ENCODE measurements around the gene ABRACL. TPM values are rescaled to one million over a fixed set of nuclear protein-coding genes. Genes with fewer than 3 reads are reported as not detected.
"Not testable (repeated sequence)": the region's sequence is repeated elsewhere in the genome, so short reads cannot be mapped to it uniquely, and the experiment has no call there.

Gene ABRACL
- total RNA-seq, 1 donor, result 42.3 TPM

DNA sequence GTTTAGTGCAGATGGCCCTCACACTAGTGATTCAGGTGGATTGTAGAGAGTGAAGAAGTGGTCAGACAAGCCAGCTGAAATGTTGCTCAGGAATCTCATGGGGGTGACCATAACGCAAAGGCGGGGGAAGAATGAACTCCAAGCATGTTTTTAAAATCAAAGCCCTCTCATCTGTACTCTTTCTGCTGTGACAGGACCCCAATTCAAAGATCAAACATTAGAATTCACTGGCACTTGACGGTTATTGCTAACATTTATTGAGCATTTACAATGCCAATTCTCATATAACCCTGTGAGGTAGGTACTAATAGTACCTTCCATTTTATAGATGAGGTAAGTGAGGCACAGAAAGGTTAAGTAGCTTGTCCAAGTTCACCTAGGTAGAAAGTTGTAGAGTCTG, 15.7 kb downstream of the ABRACL start:
- no peaks in the 10 kb centered on the region for H3K27me3 ChIP-seq (ENCODE audit: insufficient read depth, low read length)
- H3K4me3 ChIP-seq (ENCODE audit: insufficient read depth, low read length), result no peak overlapping the region
- H4K20me1 ChIP-seq (ENCODE audit: insufficient read depth, low read length), result no peaks in the 10 kb centered on the region
- H3K36me3 ChIP-seq (ENCODE audit: insufficient read depth, low read length), result peaks cover 19% of the 10 kb centered on the region
- TF ChIP-seq, protein P1, sequence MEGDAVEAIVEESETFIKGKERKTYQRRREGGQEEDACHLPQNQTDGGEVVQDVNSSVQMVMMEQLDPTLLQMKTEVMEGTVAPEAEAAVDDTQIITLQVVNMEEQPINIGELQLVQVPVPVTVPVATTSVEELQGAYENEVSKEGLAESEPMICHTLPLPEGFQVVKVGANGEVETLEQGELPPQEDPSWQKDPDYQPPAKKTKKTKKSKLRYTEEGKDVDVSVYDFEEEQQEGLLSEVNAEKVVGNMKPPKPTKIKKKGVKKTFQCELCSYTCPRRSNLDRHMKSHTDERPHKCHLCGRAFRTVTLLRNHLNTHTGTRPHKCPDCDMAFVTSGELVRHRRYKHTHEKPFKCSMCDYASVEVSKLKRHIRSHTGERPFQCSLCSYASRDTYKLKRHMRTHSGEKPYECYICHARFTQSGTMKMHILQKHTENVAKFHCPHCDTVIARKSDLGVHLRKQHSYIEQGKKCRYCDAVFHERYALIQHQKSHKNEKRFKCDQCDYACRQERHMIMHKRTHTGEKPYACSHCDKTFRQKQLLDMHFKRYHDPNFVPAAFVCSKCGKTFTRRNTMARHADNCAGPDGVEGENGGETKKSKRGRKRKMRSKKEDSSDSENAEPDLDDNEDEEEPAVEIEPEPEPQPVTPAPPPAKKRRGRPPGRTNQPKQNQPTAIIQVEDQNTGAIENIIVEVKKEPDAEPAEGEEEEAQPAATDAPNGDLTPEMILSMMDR (IDR thresholded peaks at IDR 0.05; ENCODE audit: extremely low read depth, low read depth, low read length), result no peak
- no peak overlapping the region for H2AFZ ChIP-seq (ENCODE audit: low read length)
- H3K4me1 ChIP-seq (ENCODE audit: insufficient read depth, low read length), result no peaks in the 10 kb centered on the region
- no peak overlapping the region for H3K4me2 ChIP-seq (ENCODE audit: insufficient read depth, low read length)
- peaks cover 4% of the 10 kb centered on the region for H3K79me2 ChIP-seq (ENCODE audit: insufficient read depth, low read length)
- no peak for DNase-seq (ENCODE audit: insufficient read length, low spot score, missing footprints)
- H3K9me3 ChIP-seq (ENCODE audit: low read depth, low read length), result no peaks in the 10 kb centered on the region
- H3K27ac ChIP-seq (ENCODE audit: low read depth, low read length), result no peak overlapping the region

DNA sequence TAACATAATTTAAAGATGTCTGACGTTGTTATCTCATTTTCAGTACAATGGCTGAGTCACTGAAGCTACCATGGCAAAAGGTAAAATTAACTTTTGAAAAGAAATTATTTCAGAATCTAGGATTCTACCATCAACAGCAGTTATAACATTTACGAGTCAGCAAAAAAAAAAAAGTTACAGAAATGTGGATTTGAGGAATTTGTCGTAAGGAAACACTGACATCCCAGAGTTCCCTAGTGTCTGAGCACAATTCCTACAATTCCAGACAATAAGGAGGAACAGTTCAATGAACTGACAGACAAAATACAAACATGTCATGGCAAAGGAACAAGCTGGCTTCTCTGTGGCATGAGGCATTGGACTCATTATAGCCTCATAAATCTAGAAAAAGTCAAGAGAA, 19.1 kb downstream of the ABRACL start:
- no peak for DNase-seq (ENCODE audit: insufficient read length, low spot score, missing footprints)
- H3K36me3 ChIP-seq (ENCODE audit: insufficient read depth, low read length), result peaks cover 5% of the 10 kb centered on the region
- H3K4me1 ChIP-seq (ENCODE audit: insufficient read depth, low read length), result no peaks in the 10 kb centered on the region
- no peak overlapping the region for H3K4me3 ChIP-seq (ENCODE audit: insufficient read depth, low read length)
- H2AFZ ChIP-seq (ENCODE audit: low read length), result no peak overlapping the region
- TF ChIP-seq, protein P1 (IDR thresholded peaks at IDR 0.05; ENCODE audit: extremely low read depth, low read depth, low read length), result no peak
- no peak overlapping the region for H3K27ac ChIP-seq (ENCODE audit: low read depth, low read length)
- H3K79me2 ChIP-seq (ENCODE audit: insufficient read depth, low read length), result no peaks in the 10 kb centered on the region
- H4K20me1 ChIP-seq (ENCODE audit: insufficient read depth, low read length), result no peaks in the 10 kb centered on the region
- no peak overlapping the region for H3K4me2 ChIP-seq (ENCODE audit: insufficient read depth, low read length)
- no peaks in the 10 kb centered on the region for H3K9me3 ChIP-seq (ENCODE audit: low read depth, low read length)
- H3K27me3 ChIP-seq (ENCODE audit: insufficient read depth, low read length), result no peaks in the 10 kb centered on the region

DNA sequence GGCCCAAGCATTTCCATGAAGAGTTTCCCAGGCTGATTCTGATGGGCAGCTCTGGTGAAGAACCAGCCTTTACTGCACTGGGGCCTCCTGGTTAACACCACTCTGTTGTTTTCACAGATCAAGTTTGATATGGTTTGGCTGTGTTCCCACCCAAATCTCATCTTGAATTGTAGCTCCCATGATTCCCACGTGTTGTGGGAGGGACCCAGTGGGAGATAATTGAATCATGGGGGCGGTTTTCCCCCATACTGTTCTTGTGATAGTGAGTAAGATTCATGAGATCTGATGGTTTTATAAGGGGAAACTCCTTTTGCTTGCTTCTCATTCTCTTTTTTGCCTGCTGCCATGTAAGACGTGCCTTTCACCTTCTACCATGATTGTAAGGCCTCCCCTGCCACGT, 20.4 kb downstream of the ABRACL start:
- DNase-seq (ENCODE audit: insufficient read length, low spot score, missing footprints); H3K79me2 ChIP-seq (ENCODE audit: insufficient read depth, low read length): not testable (repeated sequence)

DNA sequence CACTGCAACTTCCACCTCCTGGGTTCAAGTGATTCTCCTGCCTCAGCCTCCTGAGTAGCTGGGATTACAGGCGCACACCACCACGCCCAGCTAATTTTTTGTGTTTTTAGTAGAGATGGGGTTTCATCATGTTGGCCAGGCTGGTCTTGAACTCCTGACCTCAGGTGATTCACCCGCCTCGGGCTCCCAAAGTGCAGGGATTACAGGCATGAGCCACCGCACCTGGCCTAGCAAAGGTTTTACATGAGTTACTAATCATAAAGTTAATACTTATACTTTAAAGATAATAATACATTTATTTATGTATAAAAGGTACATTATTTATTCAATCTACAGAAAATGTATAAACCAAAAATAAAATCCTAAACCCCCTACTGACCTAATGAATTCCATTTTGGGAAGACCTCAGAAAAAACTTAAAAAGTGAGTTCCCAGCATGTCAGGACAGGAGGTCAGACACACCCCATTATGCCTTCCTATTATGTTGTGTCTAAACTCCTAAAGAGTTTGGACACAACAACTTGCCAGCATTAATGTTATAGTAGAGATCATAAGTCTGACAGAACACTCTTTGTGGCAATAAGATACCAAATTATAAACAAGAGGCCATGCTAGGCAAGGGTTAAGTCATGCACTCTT, 21.7 kb downstream of the ABRACL start:
- not testable (repeated sequence) for H3K36me3 ChIP-seq (ENCODE audit: insufficient read depth, low read length); H3K27ac ChIP-seq (ENCODE audit: low read depth, low read length); H3K4me3 ChIP-seq (ENCODE audit: insufficient read depth, low read length); H3K4me2 ChIP-seq (ENCODE audit: insufficient read depth, low read length); DNase-seq (ENCODE audit: insufficient read length, low spot score, missing footprints); H2AFZ ChIP-seq (ENCODE audit: low read length); H4K20me1 ChIP-seq (ENCODE audit: insufficient read depth, low read length); H3K4me1 ChIP-seq (ENCODE audit: insufficient read depth, low read length); H3K27me3 ChIP-seq (ENCODE audit: insufficient read depth, low read length); H3K79me2 ChIP-seq (ENCODE audit: insufficient read depth, low read length); H3K9me3 ChIP-seq (ENCODE audit: low read depth, low read length)

More for the DNA sequence above, 20.4 kb downstream of the ABRACL start:
- not testable (repeated sequence) for H3K4me3 ChIP-seq (ENCODE audit: insufficient read depth, low read length); H3K4me1 ChIP-seq (ENCODE audit: insufficient read depth, low read length); H2AFZ ChIP-seq (ENCODE audit: low read length); H3K36me3 ChIP-seq (ENCODE audit: insufficient read depth, low read length); H4K20me1 ChIP-seq (ENCODE audit: insufficient read depth, low read length); H3K9me3 ChIP-seq (ENCODE audit: low read depth, low read length); H3K27ac ChIP-seq (ENCODE audit: low read depth, low read length); H3K27me3 ChIP-seq (ENCODE audit: insufficient read depth, low read length); H3K4me2 ChIP-seq (ENCODE audit: insufficient read depth, low read length)

DNA sequence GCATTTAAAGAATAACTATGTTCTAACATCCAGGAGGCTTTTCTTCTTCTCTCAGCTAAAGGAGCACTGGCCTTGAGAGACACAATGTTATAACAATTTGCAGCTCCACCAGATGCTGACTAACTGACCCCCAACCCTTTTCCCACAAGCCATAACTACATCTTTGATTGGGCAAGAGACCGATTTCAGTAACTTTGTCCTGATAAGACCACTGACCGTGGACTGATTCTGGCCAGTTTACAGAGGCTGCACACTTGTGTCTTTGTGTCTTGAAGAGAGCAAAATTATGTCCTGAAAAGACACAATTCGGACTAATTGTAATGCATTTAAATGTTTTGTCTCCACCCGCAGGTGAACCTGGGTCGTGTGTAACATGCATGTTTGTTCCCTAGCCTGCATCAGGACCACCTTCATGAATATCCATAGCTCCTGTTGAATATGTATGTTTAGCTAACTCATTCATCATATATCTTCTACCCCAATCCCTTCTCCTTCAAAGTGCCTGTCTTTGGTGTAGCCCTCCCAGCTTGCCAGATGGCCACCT, 22.3 kb downstream of the ABRACL start:
- Histone ChIP-seq H3K27me3 (ENCODE audit: insufficient read depth, low read length) (peaks cover 4% of the 10 kb centered on the region), H3K9me3 (ENCODE audit: low read depth, low read length) (no peaks in the 10 kb centered on the region), H2AFZ (ENCODE audit: low read length) (no peak overlapping the region), H3K4me3 (ENCODE audit: insufficient read depth, low read length) (no peak overlapping the region), H3K4me1 (ENCODE audit: insufficient read depth, low read length) (no peaks in the 10 kb centered on the region), H3K79me2 (ENCODE audit: insufficient read depth, low read length) (no peaks in the 10 kb centered on the region), H3K27ac (ENCODE audit: low read depth, low read length) (no peak overlapping the region), H4K20me1 (ENCODE audit: insufficient read depth, low read length) (no peaks in the 10 kb centered on the region), H3K36me3 (ENCODE audit: insufficient read depth, low read length) (no peaks in the 10 kb centered on the region), H3K4me2 (ENCODE audit: insufficient read depth, low read length) (no peak overlapping the region)
- DNase-seq (ENCODE audit: insufficient read length, low spot score, missing footprints), result no peak
- TF ChIP-seq, protein P1 (IDR thresholded peaks at IDR 0.05; ENCODE audit: extremely low read depth, low read depth, low read length), result no peak

All from osteoblast (primary cell).